Caco-2 (cell line): ENCODE data around the gene S100A6. TPM values are rescaled to one million over a fixed set of nuclear protein-coding genes. Genes with fewer than 3 reads are reported as not detected.

ENCODE experiments used
- BruUV-seq: library from RNA; stranded (reverse); fragments of 400-500 nt; replicated peaks from 2 replicates; lab custom pipeline; 2021; lab: Mats Ljungman, UMichigan
- CTCF ChIA-PET: fragments of 300-600 bp; sonication (Branson Sonifier 250); formaldehyde crosslinking; loops from one replicate; lab custom pipeline; 2022; ENCODE audit warnings: antibody characterized with exemption; lab: Charles Lee
- POLR2A ChIA-PET: fragments of 300-600 bp; sonication (Branson Sonifier 250); formaldehyde crosslinking; loops from one replicate; lab custom pipeline; 2022; ENCODE audit warnings: antibody characterized with exemption; lab: Charles Lee
- DNase-seq, 2 experiments: peaks; one replicate each; pipeline versions ENCODE4 v3.0.0 to v3.0.0-alpha.2; 2020 to 2022
- H3K27me3 ChIP-seq: replicated peaks from 2 replicates; pipeline ENCODE4 v1.6.0; 2011; ENCODE audit warnings: low read length; ENCODE audit not compliant: control insufficient read depth, insufficient read depth
- H3K36me3 ChIP-seq: 2 replicates; pipeline ENCODE4 v1.5.1; 2011; ENCODE audit warnings: low read length; ENCODE audit not compliant: control insufficient read depth, insufficient read depth
- H3K4me1 ChIP-seq: fragments of 250-450 bp; sonication (Bioruptor Pico); 2 replicates; pipeline ENCODE4 v1.5.1; 2020; ENCODE audit warnings: mild to moderate bottlenecking
- H3K4me3 ChIP-seq: 2 replicates; pipeline ENCODE4 v1.5.1; 2011; ENCODE audit warnings: low read depth, mild to moderate bottlenecking, control low read depth, low read length
- H3K9me3 ChIP-seq: fragments of 250-450 bp; sonication (Bioruptor Pico); 2 replicates; pipeline ENCODE4 v1.5.1; 2020; ENCODE audit warnings: mild to moderate bottlenecking, moderate library complexity
- H3K27ac Mint-ChIP-seq: one replicate; pipeline ENCODE4 v1.8.0; 2022; ENCODE audit warnings: mixed read lengths; ENCODE audit not compliant: unreplicated experiment
- H3K27me3 Mint-ChIP-seq: one replicate; pipeline ENCODE4 v1.8.0; 2022; ENCODE audit warnings: mixed read lengths; ENCODE audit not compliant: insufficient read depth, unreplicated experiment
- H3K36me3 Mint-ChIP-seq: one replicate; pipeline ENCODE4 v1.8.0; 2022; ENCODE audit warnings: mild to moderate bottlenecking, mixed read lengths; ENCODE audit not compliant: insufficient read depth, unreplicated experiment
- H3K4me1 Mint-ChIP-seq: one replicate; pipeline ENCODE4 v1.8.0; 2022; ENCODE audit warnings: low read depth, mixed read lengths; ENCODE audit not compliant: unreplicated experiment
- H3K4me3 Mint-ChIP-seq: one replicate; pipeline ENCODE4 v1.8.0; 2022; ENCODE audit warnings: mild to moderate bottlenecking, moderate library complexity, mixed read lengths; ENCODE audit not compliant: unreplicated experiment
- H3K9me3 Mint-ChIP-seq: one replicate; pipeline ENCODE4 v1.8.0; 2022; ENCODE audit warnings: mixed read lengths; ENCODE audit not compliant: unreplicated experiment
- CTCF ChIP-seq, 2 experiments: fragments of 200-600 bp in 1 of 2; IDR thresholded peaks; 1 replicate in 1 of 2; 2 replicates in 1 of 2; pipeline versions ENCODE4 v1.5.1 to v1.8.0; 2011 to 2022; ENCODE audit warnings: antibody characterized with exemption in 1 of 2, control low read depth in 1 of 2, inconsistent platforms in 1 of 2, low read depth in 1 of 2, low read length in 1 of 2, mild to moderate bottlenecking in 1 of 2, moderate library complexity in 1 of 2; ENCODE audit not compliant: insufficient read depth in 1 of 2, severe bottlenecking in 1 of 2, unreplicated experiment in 1 of 2
- intact Hi-C: fragments of 100-400 bp; cut with micrococcal nuclease; formaldehyde crosslinking; loops from one replicate; pipeline ENCODE4 v1.10.0; 2022; ENCODE audit not compliant: unreplicated experiment
- total RNA-seq: library from RNA; stranded (reverse); gene quantifications from 2 replicates; pipeline ENCODE4 v1.2.3, GENCODE V29; 2022

The S100A6 gene
- total RNA-seq, 1 experiment from 2014 or later = 432 TPM

GRCh38 chr1:153570874-153571273 is 35.1 kb upstream of the S100A6 start:
- Mint-ChIP-seq H3K27me3 (no peaks in the 10 kb centered on the region), H3K36me3 (peaks cover 15% of the 10 kb centered on the region), H3K9me3 (no peaks in the 10 kb centered on the region), H3K4me1 (peaks cover 65% of the 10 kb centered on the region), H3K4me3 (no peak overlapping the region), H3K27ac (peak overlapping the region; percentile 30)
- ChIA-PET POLR2A (interaction anchor here (0.7 to 1.7 kb wide), 4 partner anchors 42 to 63 kb away, joined by 4 to 12 read pairs (median 5); partner anchors contain the start of genes CHTOP, S100A13, S100A14 and S100A16), CTCF (interaction anchor here (0.6 to 3.1 kb wide), 8 partner anchors 19 to 75 kb away, joined by 3 to 25 read pairs (median 4); partner anchors contain the start of genes S100A13 and S100A14)
- no peak for TF ChIP-seq CTCF (IDR thresholded peaks at IDR 0.05; ENCODE audit: insufficient read depth in 1 of 2, low read depth in 1 of 2, low read length in 1 of 2, severe bottlenecking in 1 of 2, unreplicated experiment in 1 of 2)
- Histone ChIP-seq H3K4me1 (peaks cover 58% of the 10 kb centered on the region), H3K36me3 (no peaks in the 10 kb centered on the region), H3K27me3 (no peaks in the 10 kb centered on the region), H3K9me3 (no peaks in the 10 kb centered on the region), H3K4me3 (no peak overlapping the region)
- no TSS peak for BruUV-seq
- peak; percentile 44 to 63 for DNase-seq
- intact Hi-C loops = no loop called here

- BruUV-seq = no TSS peak
- ChIA-PET POLR2A (no interaction called here), CTCF (interaction anchor here (0.8 to 1.9 kb wide), 3 partner anchors 34 to 62 kb away, joined by 3 to 8 read pairs (median 5); partner anchors contain the start of genes S100A13 and S100A6)
- Mint-ChIP-seq H3K4me3 (no peak overlapping the region), H3K27me3 (no peaks in the 10 kb centered on the region), H3K36me3 (peaks cover 15% of the 10 kb centered on the region), H3K27ac (peak overlapping the region; percentile 98), H3K9me3 (no peaks in the 10 kb centered on the region), H3K4me1 (peaks cover 71% of the 10 kb centered on the region)
- Histone ChIP-seq H3K4me1 (peaks cover 61% of the 10 kb centered on the region), H3K27me3 (no peaks in the 10 kb centered on the region), H3K9me3 (no peaks in the 10 kb centered on the region), H3K36me3 (no peaks in the 10 kb centered on the region), H3K4me3 (no peak overlapping the region)
- no peak for TF ChIP-seq CTCF (IDR thresholded peaks at IDR 0.05; ENCODE audit: insufficient read depth in 1 of 2, low read depth in 1 of 2, low read length in 1 of 2, severe bottlenecking in 1 of 2, unreplicated experiment in 1 of 2)
- no peak for DNase-seq
- intact Hi-C loops = loop anchor here (10.0 kb wide), 1 partner anchor 215 kb away; the partner anchor contains the start of gene S100A9
Measured at GRCh38 chr1:153569465-153569864, 33.7 kb upstream of the S100A6 start.

GRCh38 chr1:153568367-153569099 is 32.7 kb upstream of the S100A6 start:
- H3K4me1 Mint-ChIP-seq = peaks cover 71% of the 10 kb centered on the region
- peak; percentile 94 for DNase-seq
- CTCF ChIA-PET = interaction anchor here (0.7 to 2.0 kb wide), 13 partner anchors 9 to 61 kb away, joined by 3 to 22 read pairs (median 7); partner anchors contain the start of genes S100A13, S100A16, S100A4 and S100A6
- Histone ChIP-seq H3K4me3 (no peak overlapping the region), H3K36me3 (no peaks in the 10 kb centered on the region), H3K9me3 (no peaks in the 10 kb centered on the region), H3K4me1 (peaks cover 67% of the 10 kb centered on the region), H3K27me3 (no peaks in the 10 kb centered on the region)
- H3K27me3 Mint-ChIP-seq = no peaks in the 10 kb centered on the region
- POLR2A ChIA-PET = interaction anchor here (0.6 to 1.7 kb wide), 5 partner anchors 11 to 59 kb away, joined by 3 to 6 read pairs (median 5); partner anchors contain the start of genes S100A13, S100A14, S100A16 and S100A4
- peak overlapping the region; percentile 46 for H3K4me3 Mint-ChIP-seq
- peak; percentile 96 to 98 for TF ChIP-seq CTCF (IDR thresholded peaks at IDR 0.05; ENCODE audit: insufficient read depth in 1 of 2, low read depth in 1 of 2, low read length in 1 of 2, severe bottlenecking in 1 of 2, unreplicated experiment in 1 of 2)
- no TSS peak for BruUV-seq
- intact Hi-C loops = loop anchor here (1.0 to 10.0 kb wide), 3 partner anchors 35 to 214 kb away; partner anchors contain the start of gene S100A9
- H3K36me3 Mint-ChIP-seq = peaks cover 15% of the 10 kb centered on the region
- H3K27ac Mint-ChIP-seq = peak overlapping the region; percentile 98
- H3K9me3 Mint-ChIP-seq = no peaks in the 10 kb centered on the region
